OCI-LY7 (cell line): ENCODE measurements around the gene POU2AF2. TPM values are rescaled to one million over a fixed set of nuclear protein-coding genes. Genes with fewer than 3 reads are reported as not detected.
"Not testable (repeated sequence)": the region's sequence is repeated elsewhere in the genome, so short reads cannot be mapped to it uniquely, and the experiment has no call there.

Source experiments
- BruUV-seq: library from RNA; stranded (reverse); fragments of 400-500 nt; replicated peaks from 2 replicates; lab custom pipeline; 2021; lab: Mats Ljungman, UMichigan
- CTCF ChIA-PET: fragments of 300-600 bp; sonication (Branson Sonifier 250); formaldehyde crosslinking; loops from one replicate; lab custom pipeline; 2022; ENCODE audit warnings: antibody characterized with exemption; ENCODE audit not compliant: unreplicated experiment; lab: Charles Lee
- POLR2A ChIA-PET: fragments of 300-600 bp; sonication (Branson Sonifier 250); formaldehyde crosslinking; loops from one replicate; lab custom pipeline; 2022; ENCODE audit warnings: antibody characterized with exemption; lab: Charles Lee
- DNase-seq: peaks from one replicate; pipeline ENCODE4 v3.0.0-alpha.2; 2015; ENCODE audit warnings: low spot score
- H2AFZ ChIP-seq: fragments of 200-600 bp; sonication (generic), shearing (Covaris generic); 2 replicates; pipeline ENCODE4 v1.6.1; 2014; ENCODE audit warnings: mild to moderate bottlenecking, antibody characterized with exemption, low read length, moderate library complexity
- H3K27ac ChIP-seq: fragments of 200-600 bp; sonication (generic); 2 replicates; pipeline ENCODE4 v1.5.1; 2014; ENCODE audit warnings: mixed run types, low read depth, mild to moderate bottlenecking, moderate library complexity, low read length, inconsistent platforms; ENCODE audit not compliant: poor library complexity, severe bottlenecking
- H3K36me3 ChIP-seq: fragments of 200-600 bp; sonication (generic); 2 replicates; pipeline ENCODE4 v1.6.1; 2014; ENCODE audit warnings: mild to moderate bottlenecking, antibody characterized with exemption, low read length, moderate library complexity, mixed read lengths; ENCODE audit not compliant: insufficient read depth
- H3K4me1 ChIP-seq: fragments of 200-600 bp; sonication (generic); 2 replicates; pipeline ENCODE4 v1.5.1; 2014; ENCODE audit warnings: mild to moderate bottlenecking, low read length; ENCODE audit not compliant: insufficient read depth, poor library complexity, severe bottlenecking
- H3K4me2 ChIP-seq: fragments of 200-600 bp; sonication (generic); 2 replicates; pipeline ENCODE4 v1.6.1; 2014; ENCODE audit warnings: mild to moderate bottlenecking, low read length
- H3K4me3 ChIP-seq: fragments of 200-600 bp; sonication (generic); 2 replicates; pipeline ENCODE4 v1.5.1; 2014; ENCODE audit warnings: mild to moderate bottlenecking, low read depth, low read length; ENCODE audit not compliant: poor library complexity, severe bottlenecking
- H3K79me2 ChIP-seq: fragments of 200-600 bp; sonication (generic); 2 replicates; pipeline ENCODE4 v1.6.1; 2016; ENCODE audit warnings: low read depth, mild to moderate bottlenecking, low read length, moderate library complexity, mixed read lengths; ENCODE audit not compliant: insufficient read depth
- H3K9me2 ChIP-seq: fragments of 200-600 bp; sonication (generic); 2 replicates; pipeline ENCODE4 v1.6.1; 2016; ENCODE audit warnings: mild to moderate bottlenecking, low read length, mixed read lengths; ENCODE audit not compliant: insufficient read depth
- H3K9me3 ChIP-seq: fragments of 200-600 bp; sonication (generic); 2 replicates; pipeline ENCODE4 v1.6.1; 2014; ENCODE audit warnings: mild to moderate bottlenecking, mixed run types, low read length, mixed read lengths
- H4K20me1 ChIP-seq: fragments of 200-600 bp; sonication (generic); 2 replicates; pipeline ENCODE4 v1.6.1; 2014; ENCODE audit warnings: mild to moderate bottlenecking, antibody characterized with exemption, low read length, moderate library complexity, mixed read lengths; ENCODE audit not compliant: insufficient read depth
- CTCF ChIP-seq: fragments of 200-600 bp; sonication (generic); conservative IDR thresholded peaks from 2 replicates; pipeline ENCODE4 v1.5.1; 2014; ENCODE audit warnings: mild to moderate bottlenecking, antibody characterized with exemption, low read length, moderate library complexity, mixed read lengths
- EZH2phosphoT487 ChIP-seq: fragments of 200-600 bp; sonication (generic); IDR thresholded peaks from 2 replicates; pipeline ENCODE4 v1.6.1; 2018; ENCODE audit warnings: low read depth, borderline replicate concordance, mild to moderate bottlenecking, mixed run types, antibody characterized with exemption, low read length, moderate library complexity, mixed read lengths
- intact Hi-C: fragments of 100-400 bp; cut with micrococcal nuclease; formaldehyde crosslinking; loops from one replicate; pipeline ENCODE4 v1.10.0; 2022; ENCODE audit not compliant: unreplicated experiment
- total RNA-seq, 2 experiments: library from RNA; depleted of rRNA in 1 of 2; stranded (reverse); fragments of >200 nt in 1 of 2; shearing (Covaris generic) in 1 of 2; gene quantifications; 2 replicates each; pipeline ENCODE4 v1.2.3, GENCODE V29; 2014 to 2022

The POU2AF2 gene
- total RNA-seq, 2 experiments from 2014 or later: not detected

GRCh38 chr11:111291764-111292163, 46.2 kb downstream of the POU2AF2 start:
- intact Hi-C loops: no loop called here
- H2AFZ ChIP-seq: no peak overlapping the region
- no TSS peak for BruUV-seq
- H3K4me1 ChIP-seq: no peaks in the 10 kb centered on the region
- TF ChIP-seq CTCF (no peak), EZH2phosphoT487 (no peak)
- no peaks in the 10 kb centered on the region for H3K9me2 ChIP-seq
- no peaks in the 10 kb centered on the region for H3K36me3 ChIP-seq
- H4K20me1 ChIP-seq: no peaks in the 10 kb centered on the region
- DNase-seq: no peak
- no peaks in the 10 kb centered on the region for H3K79me2 ChIP-seq
- H3K4me2 ChIP-seq: no peak overlapping the region
- ChIA-PET POLR2A (interaction anchor here (0.8 kb wide), 1 partner anchor 127 kb away, joined by 3 read pairs; no protein-coding TSS in a partner anchor), CTCF (no interaction called here)
- no peak overlapping the region for H3K4me3 ChIP-seq
- H3K27ac ChIP-seq: no peak overlapping the region
- H3K9me3 ChIP-seq: no peaks in the 10 kb centered on the region

GRCh38 chr11:111292408-111292807, 46.9 kb downstream of the POU2AF2 start:
- H2AFZ ChIP-seq, H3K27ac ChIP-seq, intact Hi-C loops, DNase-seq, H3K4me1 ChIP-seq, CTCF ChIA-PET, H3K9me3 ChIP-seq, H3K36me3 ChIP-seq, H3K9me2 ChIP-seq, BruUV-seq, H3K4me2 ChIP-seq, H3K4me3 ChIP-seq, H4K20me1 ChIP-seq, H3K79me2 ChIP-seq: not testable (repeated sequence)
- POLR2A ChIA-PET: interaction anchor here (0.5 to 0.8 kb wide), 2 partner anchors 43 to 126 kb away, joined by 3 read pairs; no protein-coding TSS in a partner anchor

GRCh38 chr11:111296196-111296595, 50.7 kb downstream of the POU2AF2 start:
- BruUV-seq: no TSS peak
- H3K36me3 ChIP-seq: no peaks in the 10 kb centered on the region
- POLR2A ChIA-PET: interaction anchor here (0.5 to 1.2 kb wide), 2 partner anchors 122 to 128 kb away, joined by 3 read pairs; no protein-coding TSS in a partner anchor
- H3K4me2 ChIP-seq: no peak overlapping the region
- H2AFZ ChIP-seq: no peak overlapping the region
- H3K4me1 ChIP-seq: peaks cover 2% of the 10 kb centered on the region
- TF ChIP-seq CTCF (no peak), EZH2phosphoT487 (no peak)
- CTCF ChIA-PET: no interaction called here
- no peak for DNase-seq
- no peaks in the 10 kb centered on the region for H4K20me1 ChIP-seq
- H3K9me3 ChIP-seq: no peaks in the 10 kb centered on the region
- H3K9me2 ChIP-seq: no peaks in the 10 kb centered on the region
- no peak overlapping the region for H3K4me3 ChIP-seq
- intact Hi-C loops: no loop called here
- H3K27ac ChIP-seq: no peak overlapping the region
- no peaks in the 10 kb centered on the region for H3K79me2 ChIP-seq
